Measurements from ENCODE around the gene PROC. TPM values are rescaled to one million over a fixed set of nuclear protein-coding genes. Genes with fewer than 3 reads are reported as not detected.

The PROC gene
- total RNA-seq, 5 donors from 2014 or later (not counting 1 experiment from before 2014, with no cell fraction given), result 0.20 to 0.76 (median 0.49) TPM; not detected in 2

- WGBS (ENCODE audit: insufficient coverage), result 20% methylated on average over 1 of the region's 6 CpGs
- Mint-ChIP-seq H3K36me3 (no peaks in the 10 kb centered on the region), H3K9me3 (no peaks in the 10 kb centered on the region), H3K27ac (peak overlapping the region; percentile 84 to 92), H3K27me3 (no peaks in the 10 kb centered on the region), H3K4me3 (peak overlapping the region; percentile 2 to 69 (median 9)), H3K4me1 (peaks cover 17 to 38% (median 23%) of the 10 kb centered on the region in 3 donors)
- POLR2A ChIA-PET, result interaction anchor here (0.6 kb wide), 3 partner anchors 11 to 419 kb away, joined by 3 to 8 read pairs (median 4); no protein-coding TSS in a partner anchor
- CTCF ChIA-PET, result interaction anchor here in 1 of 2 donors (1.1 kb wide), 1 partner anchor 25 kb away, joined by 4 read pairs; no protein-coding TSS in a partner anchor
- H3K4me3 ChIP-seq (ENCODE audit: control insufficient read depth in 1 of 2, extremely low read depth in 1 of 2, low read length in 1 of 2), result no peak overlapping the region
- ATAC-seq (replicated peaks in 1 of 4) (no peak), DNase-seq (no peak)
- H3K27me3 ChIP-seq (replicated peaks in 1 of 2; ENCODE audit: control insufficient read depth in 2 of 2, extremely low read depth in 1 of 2, insufficient read depth in 2 of 2, low read length in 1 of 2), result no peaks in the 10 kb centered on the region
- H3K36me3 ChIP-seq (ENCODE audit: control insufficient read depth in 2 of 2, extremely low read depth in 1 of 2, insufficient read depth in 1 of 2, low read length in 1 of 2), result no peaks in the 10 kb centered on the region
- H3K4me1 ChIP-seq (ENCODE audit: control insufficient read depth in 1 of 2, extremely low read depth in 1 of 2, insufficient read depth in 2 of 2, low read length in 2 of 2), result peaks cover 0 to 19% of the 10 kb centered on the region in 2 experiments
- H3K9me3 ChIP-seq, result no peaks in the 10 kb centered on the region
- no peak overlapping the region for H3K27ac ChIP-seq (ENCODE audit: low read length)
Observed at GRCh38 chr2:127410871-127411652, 7.2 kb upstream of the PROC start.

- ChIA-PET POLR2A (interaction anchor here in 1 of 2 donors (0.6 kb wide), 1 partner anchor 46 kb away, joined by 3 read pairs; no protein-coding TSS in a partner anchor), CTCF (interaction anchor here in 1 of 2 donors (1.1 kb wide), 1 partner anchor 26 kb away, joined by 4 read pairs; no protein-coding TSS in a partner anchor)
- H3K27ac Mint-ChIP-seq, result peak overlapping the region; percentile 4 to 5
- H3K36me3 ChIP-seq (ENCODE audit: control insufficient read depth in 2 of 2, extremely low read depth in 1 of 2, insufficient read depth in 1 of 2, low read length in 1 of 2), result no peaks in the 10 kb centered on the region
- DNase-seq (no peak), ATAC-seq (replicated peaks in 1 of 4) (no peak)
- H3K27me3 Mint-ChIP-seq, result no peaks in the 10 kb centered on the region
- H3K27me3 ChIP-seq (replicated peaks in 1 of 2; ENCODE audit: control insufficient read depth in 2 of 2, extremely low read depth in 1 of 2, insufficient read depth in 2 of 2, low read length in 1 of 2), result no peaks in the 10 kb centered on the region
- no peaks in the 10 kb centered on the region for H3K36me3 Mint-ChIP-seq
- peaks cover 24 to 42% (median 30%) of the 10 kb centered on the region in 3 donors for H3K4me1 Mint-ChIP-seq
- no peak overlapping the region for H3K27ac ChIP-seq (ENCODE audit: low read length)
- H3K9me3 ChIP-seq, result no peaks in the 10 kb centered on the region
- peaks cover 0 to 26% of the 10 kb centered on the region in 2 experiments for H3K4me1 ChIP-seq (ENCODE audit: control insufficient read depth in 1 of 2, extremely low read depth in 1 of 2, insufficient read depth in 2 of 2, low read length in 2 of 2)
- no peaks in the 10 kb centered on the region for H3K9me3 Mint-ChIP-seq
- 81% methylated on average over 7 of the region's 12 CpGs for WGBS (ENCODE audit: insufficient coverage)
- H3K4me3 Mint-ChIP-seq, result peak overlapping the region in 1 of 3 donors; percentile 1
- H3K4me3 ChIP-seq (ENCODE audit: control insufficient read depth in 1 of 2, extremely low read depth in 1 of 2, low read length in 1 of 2), result no peak overlapping the region
Observed at GRCh38 chr2:127411653-127412369, 6.4 kb upstream of the PROC start.

GRCh38 chr2:127413200-127413599 lies 5.0 kb upstream of the PROC start:
- Mint-ChIP-seq H3K4me1 (peaks cover 27 to 45% (median 32%) of the 10 kb centered on the region in 3 donors), H3K9me3 (no peaks in the 10 kb centered on the region), H3K36me3 (no peaks in the 10 kb centered on the region), H3K27ac (no peak overlapping the region), H3K27me3 (no peaks in the 10 kb centered on the region), H3K4me3 (no peak overlapping the region)
- H3K4me3 ChIP-seq (ENCODE audit: control insufficient read depth in 1 of 2, extremely low read depth in 1 of 2, low read length in 1 of 2), result no peak overlapping the region
- ChIA-PET CTCF (no interaction called here), POLR2A (no interaction called here)
- H3K27ac ChIP-seq (ENCODE audit: low read length), result no peak overlapping the region
- no peaks in the 10 kb centered on the region for H3K36me3 ChIP-seq (ENCODE audit: control insufficient read depth in 2 of 2, extremely low read depth in 1 of 2, insufficient read depth in 1 of 2, low read length in 1 of 2)
- no peaks in the 10 kb centered on the region for H3K27me3 ChIP-seq (replicated peaks in 1 of 2; ENCODE audit: control insufficient read depth in 2 of 2, extremely low read depth in 1 of 2, insufficient read depth in 2 of 2, low read length in 1 of 2)
- DNase-seq, result no peak
- WGBS (ENCODE audit: insufficient coverage), result no CpG with 5 or more reads among the region's 3 CpGs
- peaks cover 0 to 26% of the 10 kb centered on the region in 2 experiments for H3K4me1 ChIP-seq (ENCODE audit: control insufficient read depth in 1 of 2, extremely low read depth in 1 of 2, insufficient read depth in 2 of 2, low read length in 2 of 2)
- no peaks in the 10 kb centered on the region for H3K9me3 ChIP-seq
- no peak for ATAC-seq (replicated peaks in 1 of 4)

GRCh38 chr2:127413782-127414637 lies 4.2 kb upstream of the PROC start:
- Histone ChIP-seq H3K27ac (ENCODE audit: low read length) (no peak overlapping the region), H3K9me3 (no peaks in the 10 kb centered on the region), H3K4me1 (ENCODE audit: control insufficient read depth in 1 of 2, extremely low read depth in 1 of 2, insufficient read depth in 2 of 2, low read length in 2 of 2) (peaks cover 0 to 18% of the 10 kb centered on the region in 2 experiments), H3K36me3 (ENCODE audit: control insufficient read depth in 2 of 2, extremely low read depth in 1 of 2, insufficient read depth in 1 of 2, low read length in 1 of 2) (no peaks in the 10 kb centered on the region), H3K4me3 (ENCODE audit: control insufficient read depth in 1 of 2, extremely low read depth in 1 of 2, low read length in 1 of 2) (no peak overlapping the region), H3K27me3 (replicated peaks in 1 of 2; ENCODE audit: control insufficient read depth in 2 of 2, extremely low read depth in 1 of 2, insufficient read depth in 2 of 2, low read length in 1 of 2) (no peaks in the 10 kb centered on the region)
- no peaks in the 10 kb centered on the region for H3K27me3 Mint-ChIP-seq
- H3K27ac Mint-ChIP-seq, result no peak overlapping the region
- no peaks in the 10 kb centered on the region for H3K36me3 Mint-ChIP-seq
- peaks cover 25 to 42% (median 32%) of the 10 kb centered on the region in 3 donors for H3K4me1 Mint-ChIP-seq
- CTCF ChIA-PET, result interaction anchor here (0.8 to 3.2 kb wide), 2 partner anchors 25 to 26 kb away, joined by 3 to 22 read pairs; partner anchors contain the start of gene MAP3K2 (in 1 of the 2)
- no peaks in the 10 kb centered on the region for H3K9me3 Mint-ChIP-seq
- DNase-seq (no peak), ATAC-seq (replicated peaks in 1 of 4) (no peak)
- peak overlapping the region in 2 of 3 donors; percentile 15 to 43 for H3K4me3 Mint-ChIP-seq
- WGBS (ENCODE audit: insufficient coverage), result 98% methylated on average over 6 of the region's 8 CpGs
- POLR2A ChIA-PET, result no interaction called here

- H3K4me1 ChIP-seq (ENCODE audit: control insufficient read depth in 1 of 2, extremely low read depth in 1 of 2, insufficient read depth in 2 of 2, low read length in 2 of 2), result peaks cover 0 to 18% of the 10 kb centered on the region in 2 experiments
- Mint-ChIP-seq H3K4me3 (peak overlapping the region; percentile 15 to 43 (median 17)), H3K27ac (no peak overlapping the region), H3K36me3 (no peaks in the 10 kb centered on the region), H3K4me1 (peaks cover 25 to 41% (median 32%) of the 10 kb centered on the region in 3 donors), H3K27me3 (no peaks in the 10 kb centered on the region), H3K9me3 (no peaks in the 10 kb centered on the region)
- no peaks in the 10 kb centered on the region for H3K36me3 ChIP-seq (ENCODE audit: control insufficient read depth in 2 of 2, extremely low read depth in 1 of 2, insufficient read depth in 1 of 2, low read length in 1 of 2)
- H3K27me3 ChIP-seq (replicated peaks in 1 of 2; ENCODE audit: control insufficient read depth in 2 of 2, extremely low read depth in 1 of 2, insufficient read depth in 2 of 2, low read length in 1 of 2), result peaks cover 0 to 3% of the 10 kb centered on the region in 2 experiments
- no peak overlapping the region for H3K4me3 ChIP-seq (ENCODE audit: control insufficient read depth in 1 of 2, extremely low read depth in 1 of 2, low read length in 1 of 2)
- 100% methylated on average over 2 of the region's 13 CpGs for WGBS (ENCODE audit: insufficient coverage)
- H3K27ac ChIP-seq (ENCODE audit: low read length), result no peak overlapping the region
- DNase-seq, result no peak
- ChIA-PET POLR2A (interaction anchor here (1.1 to 1.3 kb wide), 4 partner anchors 25 to 121 kb away, joined by 3 to 4 read pairs (median 3); partner anchors contain the start of gene ERCC3 (in 1 of the 2)), CTCF (interaction anchor here (0.5 to 3.2 kb wide), 6 partner anchors 20 to 87 kb away, joined by 3 to 22 read pairs (median 5); partner anchors contain the start of gene MAP3K2 (in 1 of the 2))
- H3K9me3 ChIP-seq, result no peaks in the 10 kb centered on the region
- ATAC-seq (replicated peaks in 1 of 4), result no peak
Observed at GRCh38 chr2:127414638-127415592, 3.3 kb upstream of the PROC start.
